K562 (cell line): Measurements from ENCODE around the gene THSD8. TPM values are rescaled to one million over a fixed set of nuclear protein-coding genes. Genes with fewer than 3 reads are reported as not detected.
A peak's percentile ranks its signal among the peaks of the same experiment; 100 is the strongest.

Experiments used
- ATAC-seq: fragments of 200-7000 bp; cut with Tn5 transposase; 3 replicates; pipeline ENCODE4 v1.9.1; 2020; ENCODE audit warnings: moderate library complexity
- BruUV-seq: library from RNA; stranded (reverse); fragments of 400-500 nt; replicated peaks from 2 replicates; lab custom pipeline; 2021; lab: Mats Ljungman, UMichigan
- CTCF ChIA-PET: fragments of 300-600 bp; formaldehyde crosslinking; extraction: SDS; loops from one replicate; lab custom pipeline; 2021; ENCODE audit warnings: low intra/inter-chr PET ratio; lab: Yijun Ruan, JAX
- POLR2A ChIA-PET: fragments of 300-600, 350-650 bp; sonication (Branson Sonifier 250); formaldehyde crosslinking; extraction: SDS; loops from one replicate; lab custom pipeline; 2021; ENCODE audit warnings: antibody characterized with exemption, inconsistent platforms; lab: Yijun Ruan, JAX
- DNase-seq, 4 experiments: peaks; one replicate each; pipeline versions ENCODE4 v3.0.0 to v3.0.0-alpha.2; 2011 to 2018; ENCODE audit warnings: low spot score in 3 of 4, mixed read lengths in 3 of 4; ENCODE audit errors: extremely low read depth in 1 of 4
- FAIRE-seq: peaks from 2 replicates; lab custom pipeline; 2011; peaks lifted over from hg19 to GRCh38; lab: Jason Lieb, UNC
- H2AFZ ChIP-seq: 2 replicates; pipeline ENCODE4 v1.6.0; 2011; ENCODE audit warnings: low read depth, low read length, control low read depth, inconsistent platforms
- H3K27ac ChIP-seq: fragments of 200-600 bp; 3 replicates; pipeline ENCODE4 v1.8.0; 2011; ENCODE audit warnings: low read depth, mild to moderate bottlenecking, control low read depth, inconsistent platforms, low read length, moderate library complexity, mixed read lengths; ENCODE audit errors: extremely low read depth
- H3K27me3 ChIP-seq, 2 experiments: fragments of 300-600 bp in 1 of 2; 2 replicates in 1 of 2; 3 replicates in 1 of 2; pipeline versions ENCODE4 v1.6.0 to v1.8.0; 2011; ENCODE audit warnings: inconsistent platforms in 2 of 2, low read length in 2 of 2, mild to moderate bottlenecking in 1 of 2, mixed read lengths in 1 of 2, moderate library complexity in 1 of 2; ENCODE audit not compliant: control insufficient read depth in 2 of 2, insufficient read depth in 2 of 2
- H3K36me3 ChIP-seq: fragments of 300-600 bp; 3 replicates; pipeline ENCODE4 v1.8.0; 2011; ENCODE audit warnings: mild to moderate bottlenecking, low read length, inconsistent platforms; ENCODE audit not compliant: control insufficient read depth, insufficient read depth
- H3K4me1 ChIP-seq, 2 experiments: fragments of 200-600 bp in 1 of 2; replicated peaks in 1 of 2; 2 replicates in 1 of 2; 3 replicates in 1 of 2; pipeline versions ENCODE4 v1.5.1 to v1.8.0; 2011; ENCODE audit warnings: inconsistent platforms in 2 of 2, low read length in 2 of 2, mild to moderate bottlenecking in 1 of 2, mixed read lengths in 1 of 2, moderate library complexity in 1 of 2; ENCODE audit not compliant: control insufficient read depth in 2 of 2, insufficient read depth in 2 of 2
- H3K4me2 ChIP-seq: 2 replicates; pipeline ENCODE4 v1.6.1; 2011; ENCODE audit warnings: low read length, control low read depth, inconsistent platforms, mixed read lengths; ENCODE audit not compliant: insufficient read depth
- H3K4me3 ChIP-seq: fragments of 200-600 bp; sonication (generic), shearing (Covaris generic); 2 replicates; pipeline ENCODE4 v1.5.1; 2016; ENCODE audit warnings: control low read depth, inconsistent platforms
- H3K79me2 ChIP-seq: fragments of 200-600 bp; 3 replicates; pipeline ENCODE4 v1.8.0; 2011; ENCODE audit warnings: low read length, inconsistent platforms; ENCODE audit not compliant: control insufficient read depth, insufficient read depth
- H3K9ac ChIP-seq, 2 experiments: 2 replicates each; pipeline versions ENCODE4 v1.6.0 to v1.6.1; 2011; ENCODE audit warnings: low read depth in 2 of 2, low read length in 2 of 2, control low read depth in 1 of 2, inconsistent platforms in 1 of 2, mild to moderate bottlenecking in 1 of 2, mixed read lengths in 1 of 2; ENCODE audit not compliant: insufficient read depth in 1 of 2
- H3K9me1 ChIP-seq: one replicate; pipeline ENCODE4 v1.6.0; 2011; ENCODE audit warnings: inconsistent platforms, mild to moderate bottlenecking, low read length, moderate library complexity; ENCODE audit not compliant: control insufficient read depth, insufficient read depth
- H3K9me3 ChIP-seq: replicated peaks from 2 replicates; pipeline ENCODE4 v1.5.1; 2011; ENCODE audit warnings: low read depth, low read length, inconsistent platforms; ENCODE audit not compliant: control insufficient read depth, insufficient read depth
- H4K20me1 ChIP-seq: replicated peaks from 2 replicates; pipeline ENCODE4 v1.6.1; 2011; ENCODE audit warnings: low read length, inconsistent platforms, mixed read lengths; ENCODE audit not compliant: control insufficient read depth, insufficient read depth
- HMBOX1 ChIP-seq: sonication (generic); IDR thresholded peaks from 2 replicates; pipeline ENCODE4 v1.6.1; 2016
- PHF20 ChIP-seq: fragments of 450-650 bp; IDR thresholded peaks from 2 replicates; pipeline ENCODE4 v1.6.1; 2018; ENCODE audit not compliant: partially characterized antibody
- SNIP1 ChIP-seq: fragments of 450-650 bp; IDR thresholded peaks from 2 replicates; pipeline ENCODE4 v1.7.1; 2017; ENCODE audit warnings: low read depth, mild to moderate bottlenecking
- ZNF639 ChIP-seq, 2 experiments: fragments of 200-800 bp in 1 of 2; sonication (Bioruptor generic) in 1 of 2; sonication (generic) in 1 of 2; formaldehyde crosslinking in 1 of 2; IDR thresholded peaks in 1 of 2; conservative IDR thresholded peaks in 1 of 2; 2 replicates each; pipeline versions ENCODE4 v1.5.0 to v1.6.1; 2016 to 2020; ENCODE audit warnings: missing compliant biosample characterization in 1 of 2, missing genetic modification characterization in 1 of 2, missing genetic modification reagents in 1 of 2
- WGBS: fragments of 100-300 bp; shearing (Covaris generic); methylation state at CpG from one replicate; pipeline ENCODE4 v1.1.6; 2016; ENCODE audit warnings: low coverage, mixed read lengths; ENCODE audit not compliant: insufficient coverage; ENCODE audit errors: missing lambda C conversion rate; 5-methylcytosine and 5-hydroxymethylcytosine counted together
- in situ Hi-C: fragments of 300-500 bp; cut with MboI; formaldehyde crosslinking; loops from 4 replicates; pipeline ENCODE4 v1.15.0; 2018; ENCODE audit warnings: inconsistent platforms, mixed read lengths
- intact Hi-C: fragments of 100-400 bp; cut with micrococcal nuclease; formaldehyde crosslinking; loops from 2 replicates; pipeline ENCODE4 v1.14.2; 2022
- polyA plus RNA-seq, 8 experiments: library from polyadenylated mRNA; depleted of rRNA in 4 of 8; stranded (reverse) in 5 of 8; unstranded in 3 of 8; fragments of >200 nt; fragmentation: Nextera tagmentation in 2 of 8; fragmentation: Illumina TruSeq in 1 of 8; extraction: Ambion mirVana in 2 of 8; extraction: Trizol in 1 of 8; gene quantifications; 2 replicates each; pipeline versions ENCODE4 v1.2.1 to v1.2.3, GENCODE V29; 2011 to 2014; ENCODE audit warnings: inconsistent platforms in 1 of 8, missing spikeins in 1 of 8
- total RNA-seq, 7 experiments: library from RNA; depleted of rRNA in 6 of 7; stranded (reverse); fragments of >200 nt in 6 of 7; fragmentation: Illumina TruSeq in 2 of 7; extraction: Trizol in 2 of 7; gene quantifications; 2 replicates each; pipeline versions ENCODE4 v1.2.1 to v1.2.3, GENCODE V29; 2011 to 2021; ENCODE audit warnings: low replicate concordance in 1 of 7
- TF ChIP-seq, protein P1 (sequence below), 2 experiments: fragments of 450-650 bp; formaldehyde crosslinking in 1 of 2; IDR thresholded peaks; 2 replicates each; pipeline versions ENCODE4 v1.4.0 to v1.6.1; 2014 to 2020; ENCODE audit warnings: mild to moderate bottlenecking in 2 of 2, borderline replicate concordance in 1 of 2, low read depth in 1 of 2

The THSD8 gene
- total and polyA plus RNA-seq, 9 of the 15 experiments (the other 6 are each of a cell fraction or from before 2014, with no cell fraction given), result 8.4 to 42.4 (median 19.9) TPM; not detected in 2

DNA sequence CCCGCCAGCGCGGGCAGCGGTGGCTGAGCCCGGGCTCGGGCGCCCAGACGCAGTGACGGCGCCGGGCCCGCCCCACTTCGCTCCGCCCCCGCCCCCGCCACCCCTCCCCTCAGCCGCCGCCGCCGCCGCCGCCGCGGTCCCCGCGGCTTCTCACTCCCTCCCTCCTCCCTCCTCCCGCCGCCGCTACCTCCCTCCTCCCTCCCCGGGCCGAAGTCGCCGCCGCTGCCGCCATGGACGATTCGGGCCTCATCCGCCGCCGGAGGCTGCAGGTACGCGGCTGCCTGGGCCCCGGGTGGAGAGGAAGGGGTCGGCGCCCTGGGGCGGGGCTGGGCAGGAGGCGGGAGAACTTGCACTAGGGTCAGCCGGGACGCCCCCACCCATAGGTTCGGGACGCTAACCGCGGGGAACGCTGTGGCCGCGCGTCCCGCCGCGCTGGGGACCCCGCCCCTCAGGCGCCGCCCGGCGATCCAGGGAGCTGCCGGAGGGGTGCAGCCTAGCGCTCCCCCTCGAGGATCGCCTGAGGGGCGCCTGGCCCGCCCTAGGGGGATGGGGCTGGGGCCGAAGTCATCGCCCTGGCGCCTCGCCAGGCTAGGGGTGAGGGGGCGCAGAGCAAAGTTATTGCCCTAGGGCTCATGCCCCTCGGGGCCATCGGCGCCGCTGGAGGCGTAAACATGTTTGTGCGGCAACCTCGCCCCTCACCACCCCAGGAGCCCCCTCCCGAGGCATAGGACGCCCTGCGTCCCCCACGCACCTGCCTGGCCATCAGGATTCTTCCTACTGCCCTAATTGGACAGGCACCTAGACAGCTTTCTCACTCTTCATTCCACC lies 32.1 kb downstream of the THSD8 start:
- DNase-seq (peak; percentile 78 to 82 (median 80)), ATAC-seq (peak; percentile 30), FAIRE-seq (no peak)
- H3K4me2 ChIP-seq, result peak overlapping the region; percentile 75
- ChIA-PET CTCF (no interaction called here), POLR2A (no interaction called here)
- no peak overlapping the region for H3K27ac ChIP-seq
- H3K79me2 ChIP-seq, result peaks cover 3% of the 10 kb centered on the region; the same call in 1 of the 3 replicates
- BruUV-seq, result no TSS peak
- WGBS, result 2% methylated on average over 40 of the region's 87 CpGs
- intact Hi-C loops (no loop called here), in situ Hi-C loops (no loop called here)
- no peaks in the 10 kb centered on the region for H3K36me3 ChIP-seq
- peak overlapping the region; percentile 93 for H2AFZ ChIP-seq
- H3K4me3 ChIP-seq, result peak overlapping the region; percentile 58
- peaks cover 14% of the 10 kb centered on the region for H4K20me1 ChIP-seq
- peaks cover 30 to 59% of the 10 kb centered on the region in 2 experiments for H3K4me1 ChIP-seq
- H3K9ac ChIP-seq, result peak overlapping the region; percentile 36 to 90; a peak in 3 of 4 replicates
- H3K27me3 ChIP-seq, result no peaks in the 10 kb centered on the region
- H3K9me1 ChIP-seq, result no peaks in the 10 kb centered on the region
- H3K9me3 ChIP-seq, result no peaks in the 10 kb centered on the region
- TF ChIP-seq PHF20 (no peak), SNIP1 (no peak), HMBOX1 (no peak), ZNF639 (CRISPR knock-in tag; conservative IDR thresholded peaks at IDR 0.05 in 1 of 2, IDR thresholded peaks at IDR 0.05 in 1 of 2) (0 out of 4 replicates have a peak, but pooled peaks of 1 of the 2 experiments have one; percentile 33)
- TF ChIP-seq, protein P1, sequence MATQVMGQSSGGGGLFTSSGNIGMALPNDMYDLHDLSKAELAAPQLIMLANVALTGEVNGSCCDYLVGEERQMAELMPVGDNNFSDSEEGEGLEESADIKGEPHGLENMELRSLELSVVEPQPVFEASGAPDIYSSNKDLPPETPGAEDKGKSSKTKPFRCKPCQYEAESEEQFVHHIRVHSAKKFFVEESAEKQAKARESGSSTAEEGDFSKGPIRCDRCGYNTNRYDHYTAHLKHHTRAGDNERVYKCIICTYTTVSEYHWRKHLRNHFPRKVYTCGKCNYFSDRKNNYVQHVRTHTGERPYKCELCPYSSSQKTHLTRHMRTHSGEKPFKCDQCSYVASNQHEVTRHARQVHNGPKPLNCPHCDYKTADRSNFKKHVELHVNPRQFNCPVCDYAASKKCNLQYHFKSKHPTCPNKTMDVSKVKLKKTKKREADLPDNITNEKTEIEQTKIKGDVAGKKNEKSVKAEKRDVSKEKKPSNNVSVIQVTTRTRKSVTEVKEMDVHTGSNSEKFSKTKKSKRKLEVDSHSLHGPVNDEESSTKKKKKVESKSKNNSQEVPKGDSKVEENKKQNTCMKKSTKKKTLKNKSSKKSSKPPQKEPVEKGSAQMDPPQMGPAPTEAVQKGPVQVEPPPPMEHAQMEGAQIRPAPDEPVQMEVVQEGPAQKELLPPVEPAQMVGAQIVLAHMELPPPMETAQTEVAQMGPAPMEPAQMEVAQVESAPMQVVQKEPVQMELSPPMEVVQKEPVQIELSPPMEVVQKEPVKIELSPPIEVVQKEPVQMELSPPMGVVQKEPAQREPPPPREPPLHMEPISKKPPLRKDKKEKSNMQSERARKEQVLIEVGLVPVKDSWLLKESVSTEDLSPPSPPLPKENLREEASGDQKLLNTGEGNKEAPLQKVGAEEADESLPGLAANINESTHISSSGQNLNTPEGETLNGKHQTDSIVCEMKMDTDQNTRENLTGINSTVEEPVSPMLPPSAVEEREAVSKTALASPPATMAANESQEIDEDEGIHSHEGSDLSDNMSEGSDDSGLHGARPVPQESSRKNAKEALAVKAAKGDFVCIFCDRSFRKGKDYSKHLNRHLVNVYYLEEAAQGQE (IDR thresholded peaks at IDR 0.05; ENCODE audit: borderline replicate concordance), result no peak
- TF ChIP-seq, protein P1 (CRISPR knock-in tag; IDR thresholded peaks at IDR 0.05; ENCODE audit: low read depth), result peak; percentile 73; the same call in 1 of the 2 replicates
